ENCODE results near the gene KIF27.
A peak's percentile ranks its signal among the peaks of the same experiment; 100 is the strongest.

Gene KIF27

DNA sequence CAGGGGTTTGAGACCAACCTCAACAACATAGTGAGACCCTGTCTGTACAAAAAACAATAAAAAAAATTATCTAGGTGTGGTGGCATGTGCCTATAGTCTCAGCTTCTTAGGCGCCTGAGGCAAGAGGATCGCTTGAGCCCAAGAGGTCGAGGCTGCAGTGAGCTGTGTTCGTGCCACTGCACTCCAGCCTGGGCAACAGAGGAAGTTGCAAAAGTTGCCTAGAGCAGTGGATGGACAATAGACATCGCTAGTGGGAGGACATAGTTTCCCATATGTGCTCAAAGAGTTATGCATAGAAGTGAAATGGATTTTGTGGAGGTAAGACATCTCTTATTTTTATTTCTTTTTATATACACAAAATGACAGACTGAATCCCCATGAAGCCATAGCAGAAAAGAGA lies 39.8 kb upstream of the KIF27 start:
- TF ChIP-seq, protein P1, sequence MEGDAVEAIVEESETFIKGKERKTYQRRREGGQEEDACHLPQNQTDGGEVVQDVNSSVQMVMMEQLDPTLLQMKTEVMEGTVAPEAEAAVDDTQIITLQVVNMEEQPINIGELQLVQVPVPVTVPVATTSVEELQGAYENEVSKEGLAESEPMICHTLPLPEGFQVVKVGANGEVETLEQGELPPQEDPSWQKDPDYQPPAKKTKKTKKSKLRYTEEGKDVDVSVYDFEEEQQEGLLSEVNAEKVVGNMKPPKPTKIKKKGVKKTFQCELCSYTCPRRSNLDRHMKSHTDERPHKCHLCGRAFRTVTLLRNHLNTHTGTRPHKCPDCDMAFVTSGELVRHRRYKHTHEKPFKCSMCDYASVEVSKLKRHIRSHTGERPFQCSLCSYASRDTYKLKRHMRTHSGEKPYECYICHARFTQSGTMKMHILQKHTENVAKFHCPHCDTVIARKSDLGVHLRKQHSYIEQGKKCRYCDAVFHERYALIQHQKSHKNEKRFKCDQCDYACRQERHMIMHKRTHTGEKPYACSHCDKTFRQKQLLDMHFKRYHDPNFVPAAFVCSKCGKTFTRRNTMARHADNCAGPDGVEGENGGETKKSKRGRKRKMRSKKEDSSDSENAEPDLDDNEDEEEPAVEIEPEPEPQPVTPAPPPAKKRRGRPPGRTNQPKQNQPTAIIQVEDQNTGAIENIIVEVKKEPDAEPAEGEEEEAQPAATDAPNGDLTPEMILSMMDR (IDR thresholded peaks at IDR 0.05) = no peak

DNA sequence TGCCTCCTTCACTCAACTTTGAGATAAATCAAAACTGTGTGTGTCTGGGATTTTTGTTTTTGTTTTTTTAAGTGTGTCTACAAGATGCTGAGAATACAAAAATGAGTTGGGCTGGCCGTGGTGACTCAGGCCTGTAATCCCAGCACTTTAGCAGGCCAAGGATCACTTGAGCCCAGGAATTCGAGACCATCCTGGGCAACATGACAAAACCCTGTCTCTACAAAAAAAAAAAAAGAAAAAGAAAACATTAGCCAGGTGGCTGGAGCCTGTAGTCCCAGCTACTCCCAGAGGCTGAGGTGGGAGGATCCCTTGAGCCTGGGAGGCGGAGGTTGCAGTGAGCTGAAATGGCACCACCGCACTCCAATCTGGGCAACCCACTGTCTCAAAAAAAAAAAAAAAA lies 37.8 kb upstream of the KIF27 start:
- TF ChIP-seq, protein P1 (IDR thresholded peaks at IDR 0.05) = no peak

DNA sequence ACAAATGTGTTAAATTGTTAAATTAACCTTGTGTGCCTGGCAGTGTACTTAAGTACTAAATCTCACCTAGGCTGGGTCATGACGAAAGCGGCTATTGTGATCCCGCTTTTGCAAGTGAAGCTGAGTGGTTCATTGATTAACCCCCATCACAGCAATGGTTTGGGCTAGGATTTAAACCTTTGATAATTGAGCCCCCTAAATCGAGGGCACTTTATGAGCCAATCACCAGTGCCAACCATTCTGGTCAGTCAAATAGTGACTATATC lies 35.9 kb upstream of the KIF27 start:
- TF ChIP-seq, protein P1 (IDR thresholded peaks at IDR 0.05) = no peak

DNA sequence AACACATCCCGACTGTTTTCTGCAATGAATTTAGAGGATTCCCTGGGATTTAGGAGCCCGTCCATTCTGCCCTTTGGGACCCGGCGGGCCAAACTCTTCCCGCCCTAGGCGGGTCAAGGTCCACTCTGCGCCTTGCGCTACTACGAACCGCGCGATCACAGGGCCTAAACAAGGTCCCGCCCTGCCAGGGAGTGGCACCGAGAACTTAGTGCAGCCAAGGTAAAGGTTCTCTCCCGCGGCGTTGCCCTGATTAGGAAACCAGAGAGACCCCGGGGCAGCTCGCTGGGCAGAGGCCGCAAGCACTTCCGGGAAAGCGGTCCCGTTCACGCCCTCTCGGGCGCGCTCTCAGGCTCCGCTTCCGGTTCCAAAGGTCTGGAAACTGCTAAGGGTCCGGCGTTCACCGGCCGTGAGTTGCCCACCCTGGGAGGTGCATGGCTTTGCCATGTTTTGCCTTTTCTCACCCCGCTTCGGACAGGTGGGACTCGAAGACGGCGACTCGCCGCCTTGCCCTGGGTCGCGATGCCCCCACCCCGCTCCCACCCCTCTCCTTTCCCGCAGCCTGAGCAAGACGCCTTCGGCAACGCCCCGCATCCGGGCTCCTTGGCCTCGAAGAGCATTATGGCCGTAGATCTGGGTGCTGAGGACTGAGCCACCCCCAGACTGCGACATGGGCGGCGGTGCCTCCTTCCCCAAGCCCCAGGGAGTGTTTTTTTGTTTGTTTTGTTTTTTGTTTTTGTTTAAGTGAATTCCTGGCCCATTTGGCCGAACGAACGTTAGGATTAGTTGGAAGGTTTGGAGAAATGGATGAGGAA lies 35.4 kb upstream of the KIF27 start:
- TF ChIP-seq, protein P1 (IDR thresholded peaks at IDR 0.05) = no peak

DNA sequence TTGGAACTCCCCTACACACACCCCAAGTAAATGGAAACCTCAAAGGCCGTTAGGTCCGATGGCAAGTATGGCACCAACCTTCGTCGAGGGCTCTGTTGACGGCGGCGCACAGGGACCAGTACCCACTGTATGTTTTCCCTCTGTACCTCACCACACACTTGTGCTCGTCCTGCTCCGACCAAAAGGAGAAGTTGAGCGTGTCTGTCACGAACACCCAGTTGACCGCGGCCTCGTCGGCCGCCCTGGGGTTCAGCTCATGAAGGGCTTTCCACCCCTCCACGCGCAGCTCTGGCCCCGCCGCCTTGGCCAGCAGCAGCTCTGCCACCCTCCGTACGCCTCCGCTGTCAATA lies 34.8 kb upstream of the KIF27 start:
- TF ChIP-seq, protein P1 (IDR thresholded peaks at IDR 0.05) = no peak

DNA sequence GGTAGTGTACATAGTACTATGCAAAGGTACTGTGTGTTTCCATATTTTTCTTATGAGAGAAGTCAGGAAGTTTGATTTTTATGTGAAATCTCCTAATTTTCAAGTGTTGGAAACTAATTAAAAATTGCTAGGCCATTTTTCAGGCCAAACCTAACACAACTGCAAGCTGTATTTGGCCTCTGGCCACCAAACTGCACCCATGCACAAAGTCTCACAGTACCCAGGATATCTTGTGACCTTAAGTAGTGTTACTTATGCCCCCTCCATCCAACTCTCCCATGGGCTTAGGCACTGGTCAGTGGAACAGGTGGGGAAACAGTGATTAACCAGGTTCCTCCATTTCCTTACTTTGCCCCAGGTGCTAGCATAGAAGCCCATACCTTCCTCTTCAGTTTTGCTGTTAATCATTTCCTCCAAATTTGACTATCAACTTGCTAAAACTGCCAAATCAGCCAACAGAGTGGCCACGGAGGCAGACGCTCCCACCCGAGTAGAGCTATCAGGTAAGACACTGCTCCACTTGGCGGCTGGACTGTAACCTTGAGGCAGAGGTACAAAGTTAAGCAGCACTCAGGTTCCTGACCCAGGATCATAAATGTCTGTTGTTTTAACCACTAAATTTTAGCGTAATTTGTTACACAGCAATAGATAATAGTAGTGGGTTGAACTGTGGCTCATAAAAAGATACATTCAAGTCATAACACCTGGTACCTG lies 19.5 kb upstream of the KIF27 start:
- TF ChIP-seq, protein P1 (IDR thresholded peaks at IDR 0.05) = no peak

DNA sequence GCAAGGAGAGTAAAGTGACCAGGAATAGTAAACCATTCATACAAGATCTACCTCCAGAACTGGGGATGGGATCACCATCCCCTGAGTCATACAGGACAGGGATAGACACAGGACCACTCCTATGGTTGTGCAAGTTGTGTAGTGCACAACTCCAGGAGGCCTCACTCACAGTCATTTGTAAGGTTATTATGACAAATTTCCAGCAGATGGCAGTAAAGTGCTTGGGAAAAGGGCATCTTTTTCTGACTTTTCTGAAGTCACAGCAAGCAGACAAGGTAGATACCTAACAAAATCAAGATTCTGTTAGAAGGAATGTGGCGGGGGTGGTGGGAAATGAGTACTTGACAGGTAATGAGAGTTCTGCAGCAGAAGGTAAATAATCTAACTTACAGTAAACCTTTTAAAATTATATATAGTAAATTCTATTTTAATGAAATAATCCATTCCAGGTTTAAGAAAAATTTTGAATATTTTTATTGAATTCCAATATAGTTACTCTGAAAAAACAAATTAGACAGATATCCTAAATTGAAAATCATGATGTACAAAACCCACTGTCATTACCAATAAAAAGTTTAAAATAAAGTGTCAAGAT lies 16.7 kb upstream of the KIF27 start:
- TF ChIP-seq, protein P1 (IDR thresholded peaks at IDR 0.05) = peak; percentile 66

Measured in LNCAP (cell line).